Measurements from ENCODE around the gene RARRES1.

RARRES1 gene

GRCh38 chr3:158679547-158680000 is 52.7 kb downstream of the RARRES1 start:
- no peak overlapping the region for H3K4me3 ChIP-seq (ENCODE audit: low read depth, low read length)
- TF ChIP-seq CTCF (IDR thresholded peaks at IDR 0.05; ENCODE audit: low read depth, low read length): no peak

- H3K4me3 ChIP-seq (ENCODE audit: low read depth, low read length): no peak overlapping the region
- TF ChIP-seq CTCF (IDR thresholded peaks at IDR 0.05; ENCODE audit: low read depth, low read length): no peak
These were observed 53.6 kb downstream of the RARRES1 start for GRCh38 chr3:158678687-158679086.

DNA sequence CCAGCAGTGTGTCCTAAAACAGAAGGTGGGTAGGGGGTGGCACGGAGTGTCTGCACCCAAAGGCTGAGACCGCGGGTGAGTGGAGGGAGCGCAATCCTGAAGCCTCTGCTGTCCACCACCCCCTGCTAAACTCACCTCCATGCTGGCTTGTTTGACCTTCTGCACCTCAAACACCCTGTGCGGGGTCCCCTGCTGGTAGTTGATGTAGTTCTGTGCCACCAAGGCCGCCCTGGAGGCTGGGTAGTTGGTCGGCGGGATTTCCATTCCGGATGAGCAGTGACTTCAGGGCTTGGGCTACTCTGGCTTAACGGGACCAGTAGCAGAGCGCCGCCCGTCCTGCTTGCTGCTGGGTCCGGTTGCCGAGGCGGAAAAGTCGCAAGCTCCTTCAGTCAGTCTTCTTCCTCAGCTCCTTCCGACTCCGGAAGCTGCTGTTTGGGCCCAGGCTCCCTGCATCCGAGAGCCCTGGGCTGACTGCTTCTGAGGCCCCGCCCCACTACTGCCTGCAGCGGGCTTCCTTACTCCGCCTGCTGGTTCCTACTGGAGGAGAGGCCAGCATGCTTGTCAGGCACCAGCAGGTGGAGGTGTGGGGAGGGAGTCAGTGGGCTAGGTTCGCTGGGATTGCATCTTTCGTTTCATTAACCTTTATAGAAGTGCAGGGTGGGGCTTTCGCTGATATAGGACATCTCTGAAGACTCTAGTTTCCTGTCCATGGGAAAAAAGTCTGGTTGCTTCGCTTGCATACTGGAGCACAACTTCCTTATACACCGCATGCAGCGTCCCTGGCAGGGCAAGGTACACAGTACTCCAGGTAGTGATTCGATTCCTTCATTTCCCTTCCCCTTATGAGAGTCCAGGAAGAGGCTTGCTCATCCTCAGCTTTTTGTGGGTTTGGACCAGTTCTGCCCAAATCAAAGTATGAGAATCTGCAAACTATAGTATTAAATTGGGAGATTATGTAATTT is 59.8 kb downstream of the RARRES1 start, which contains the start of gene LXN:
Gene LXN (minus strand): TSS at position 434 of the 962 bp plus-strand sequence. CDS start 170 bp downstream, at position 264.
- peak; percentile 85 for TF ChIP-seq CTCF (IDR thresholded peaks at IDR 0.05; ENCODE audit: low read depth, low read length)
- peak within 1 kb of the TSS; percentile 68 for H3K4me3 ChIP-seq (ENCODE audit: low read depth, low read length)

GRCh38 chr3:158671821-158672214 is 60.4 kb downstream of the RARRES1 start:
- no peak for TF ChIP-seq CTCF (IDR thresholded peaks at IDR 0.05; ENCODE audit: low read depth, low read length)
- H3K4me3 ChIP-seq (ENCODE audit: low read depth, low read length): peak overlapping the region; percentile 68

DNA sequence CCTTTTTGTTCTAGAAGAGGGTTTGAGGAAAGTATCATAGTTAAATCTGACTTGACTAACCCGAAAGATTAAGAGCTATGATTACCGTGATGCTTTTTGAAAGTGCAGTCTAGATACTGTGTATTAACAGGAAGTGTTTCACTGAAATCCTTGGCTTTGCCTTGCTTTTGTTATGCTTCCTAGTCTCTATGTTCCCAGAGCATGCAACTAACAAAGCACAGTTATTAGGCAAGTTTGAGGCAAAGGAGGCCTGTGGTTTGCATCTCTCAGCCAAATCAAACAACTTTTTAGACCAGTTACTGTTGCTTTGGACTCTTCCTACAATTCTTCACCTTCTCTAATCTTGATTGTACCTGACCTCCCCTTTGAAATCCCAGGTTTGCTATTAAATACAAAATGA is 63.8 kb downstream of the RARRES1 start:
- H3K4me3 ChIP-seq (ENCODE audit: low read depth, low read length): no peak overlapping the region
- TF ChIP-seq CTCF (IDR thresholded peaks at IDR 0.05; ENCODE audit: low read depth, low read length): no peak

DNA sequence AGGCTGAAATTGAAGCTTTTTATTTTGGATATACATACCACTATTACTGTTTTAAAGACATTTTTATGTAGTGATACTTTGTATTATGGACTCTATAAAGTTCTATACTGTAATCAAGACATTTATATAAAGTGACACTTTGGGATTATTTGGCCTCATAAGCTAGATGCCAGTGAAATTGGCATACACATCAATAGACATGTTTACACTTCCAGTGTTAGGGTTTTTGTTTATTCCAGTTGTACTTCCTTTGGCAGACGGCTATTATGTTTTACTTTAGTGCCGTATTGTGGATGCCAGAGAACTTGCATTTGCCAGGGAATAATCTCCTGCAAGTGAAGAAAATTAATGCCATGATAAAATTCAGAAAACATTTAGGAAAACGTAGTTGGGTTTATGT is 65.8 kb downstream of the RARRES1 start:
- no peak for TF ChIP-seq CTCF (IDR thresholded peaks at IDR 0.05; ENCODE audit: low read depth, low read length)
- H3K4me3 ChIP-seq (ENCODE audit: low read depth, low read length): no peak overlapping the region

DNA sequence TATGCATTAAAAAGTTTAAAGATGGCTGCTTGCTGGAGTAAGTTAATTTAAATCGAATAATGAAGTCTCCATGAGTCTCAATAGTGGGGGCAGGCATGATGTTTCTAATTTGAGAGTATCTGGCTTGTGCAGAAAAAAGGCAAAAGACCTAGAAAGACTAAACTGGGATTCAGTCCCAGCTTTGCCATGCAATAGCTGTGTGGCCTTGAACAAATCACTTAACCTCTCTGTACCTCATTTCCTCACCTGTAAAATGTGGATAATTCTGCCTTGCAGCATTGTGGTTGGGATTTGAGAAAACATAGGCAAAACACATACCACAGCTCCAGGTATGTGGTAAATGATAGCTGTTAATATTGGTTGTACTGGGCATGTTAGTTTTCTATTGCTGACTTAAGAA is 68.4 kb downstream of the RARRES1 start:
- no peak overlapping the region for H3K4me3 ChIP-seq (ENCODE audit: low read depth, low read length)

More for the DNA sequence above, 68.4 kb downstream of the RARRES1 start:
- TF ChIP-seq CTCF (IDR thresholded peaks at IDR 0.05; ENCODE audit: low read depth, low read length): no peak
